ENCODE data around the gene SLAMF9. TPM values are rescaled to one million over a fixed set of nuclear protein-coding genes. Genes with fewer than 3 reads are reported as not detected.

The SLAMF9 gene
- total RNA-seq, 1 donor from 2014 or later, result 16.6 TPM

GRCh38 chr1:159987186-159987585 is 33.1 kb upstream of the SLAMF9 start:
- no peak for DNase-seq (ENCODE audit: low read depth)
- no peak overlapping the region for H3K4me3 ChIP-seq (ENCODE audit: low read depth, low read length)
- TF ChIP-seq CTCF (IDR thresholded peaks at IDR 0.05; ENCODE audit: insufficient read depth, low read length, severe bottlenecking), result no peak
- H3K27me3 ChIP-seq (ENCODE audit: control insufficient read depth, insufficient read depth, low read length), result no peaks in the 10 kb centered on the region
- no peak for FAIRE-seq
- peaks cover 1% of the 10 kb centered on the region for H3K36me3 ChIP-seq (ENCODE audit: control insufficient read depth, insufficient read depth, low read length)

- no peak for TF ChIP-seq CTCF (IDR thresholded peaks at IDR 0.05; ENCODE audit: insufficient read depth, low read length, severe bottlenecking)
- DNase-seq (ENCODE audit: low read depth), result no peak
- Histone ChIP-seq H3K36me3 (ENCODE audit: control insufficient read depth, insufficient read depth, low read length) (peaks cover 5% of the 10 kb centered on the region), H3K4me3 (ENCODE audit: low read depth, low read length) (no peak overlapping the region), H3K27me3 (ENCODE audit: control insufficient read depth, insufficient read depth, low read length) (no peaks in the 10 kb centered on the region)
- no peak for FAIRE-seq
Observed at GRCh38 chr1:159986531-159986930, 32.5 kb upstream of the SLAMF9 start.

GRCh38 chr1:159986093-159986492 is 32.1 kb upstream of the SLAMF9 start:
- H3K4me3 ChIP-seq (ENCODE audit: low read depth, low read length), result no peak overlapping the region
- no peaks in the 10 kb centered on the region for H3K27me3 ChIP-seq (ENCODE audit: control insufficient read depth, insufficient read depth, low read length)
- no peak for TF ChIP-seq CTCF (IDR thresholded peaks at IDR 0.05; ENCODE audit: insufficient read depth, low read length, severe bottlenecking)
- H3K36me3 ChIP-seq (ENCODE audit: control insufficient read depth, insufficient read depth, low read length), result peaks cover 9% of the 10 kb centered on the region
- FAIRE-seq (no peak), DNase-seq (ENCODE audit: low read depth) (no peak)

- TF ChIP-seq CTCF (IDR thresholded peaks at IDR 0.05; ENCODE audit: insufficient read depth, low read length, severe bottlenecking), result no peak
- DNase-seq (ENCODE audit: low read depth) (no peak), FAIRE-seq (no peak)
- H3K4me3 ChIP-seq (ENCODE audit: low read depth, low read length), result no peak overlapping the region
- H3K36me3 ChIP-seq (ENCODE audit: control insufficient read depth, insufficient read depth, low read length), result peaks cover 12% of the 10 kb centered on the region
- no peaks in the 10 kb centered on the region for H3K27me3 ChIP-seq (ENCODE audit: control insufficient read depth, insufficient read depth, low read length)
Observed at GRCh38 chr1:159985473-159985872, 31.4 kb upstream of the SLAMF9 start.

GRCh38 chr1:159983681-159984080 is 29.6 kb upstream of the SLAMF9 start:
- H3K27me3 ChIP-seq (ENCODE audit: control insufficient read depth, insufficient read depth, low read length), result no peaks in the 10 kb centered on the region
- peak; percentile 7 for FAIRE-seq
- no peak for TF ChIP-seq CTCF (IDR thresholded peaks at IDR 0.05; ENCODE audit: insufficient read depth, low read length, severe bottlenecking)
- H3K4me3 ChIP-seq (ENCODE audit: low read depth, low read length), result no peak overlapping the region
- no peak for DNase-seq (ENCODE audit: low read depth)
- peaks cover 14% of the 10 kb centered on the region for H3K36me3 ChIP-seq (ENCODE audit: control insufficient read depth, insufficient read depth, low read length)

- DNase-seq (ENCODE audit: low read depth) (no peak), FAIRE-seq (no peak)
- no peak overlapping the region for H3K4me3 ChIP-seq (ENCODE audit: low read depth, low read length)
- peaks cover 17% of the 10 kb centered on the region for H3K36me3 ChIP-seq (ENCODE audit: control insufficient read depth, insufficient read depth, low read length)
- TF ChIP-seq CTCF (IDR thresholded peaks at IDR 0.05; ENCODE audit: insufficient read depth, low read length, severe bottlenecking), result no peak
- H3K27me3 ChIP-seq (ENCODE audit: control insufficient read depth, insufficient read depth, low read length), result no peaks in the 10 kb centered on the region
Observed at GRCh38 chr1:159982280-159982679, 28.2 kb upstream of the SLAMF9 start.

Measured in bronchial epithelial cell (primary cell).